ENCODE results near the gene QRFP.

The QRFP gene

GRCh38 chr9:130845901-130846481 is 50.6 kb downstream of the QRFP start:
- H3K9me3 ChIP-seq: no peaks in the 10 kb centered on the region
- TF ChIP-seq CTCF (IDR thresholded peaks at IDR 0.05; ENCODE audit: low read depth, low read length): no peak
- H3K27me3 ChIP-seq: no peaks in the 10 kb centered on the region
- H3K4me1 ChIP-seq: peaks cover 24% of the 10 kb centered on the region
- no peak for DNase-seq
- no peak overlapping the region for H3K4me3 ChIP-seq (ENCODE audit: low read depth, low read length)
- no peaks in the 10 kb centered on the region for H3K36me3 ChIP-seq

GRCh38 chr9:130845254-130845653 is 51.4 kb downstream of the QRFP start:
- Histone ChIP-seq H3K4me1 (peaks cover 24% of the 10 kb centered on the region), H3K9me3 (no peaks in the 10 kb centered on the region), H3K36me3 (no peaks in the 10 kb centered on the region), H3K4me3 (ENCODE audit: low read depth, low read length) (no peak overlapping the region), H3K27me3 (no peaks in the 10 kb centered on the region)
- DNase-seq: no peak
- no peak for TF ChIP-seq CTCF (IDR thresholded peaks at IDR 0.05; ENCODE audit: low read depth, low read length)

GRCh38 chr9:130844044-130844451 is 52.6 kb downstream of the QRFP start:
- no peaks in the 10 kb centered on the region for H3K36me3 ChIP-seq
- no peaks in the 10 kb centered on the region for H3K9me3 ChIP-seq
- peaks cover 24% of the 10 kb centered on the region for H3K4me1 ChIP-seq
- no peaks in the 10 kb centered on the region for H3K27me3 ChIP-seq
- no peak for DNase-seq
- H3K4me3 ChIP-seq (ENCODE audit: low read depth, low read length): no peak overlapping the region
- TF ChIP-seq CTCF (IDR thresholded peaks at IDR 0.05; ENCODE audit: low read depth, low read length): no peak

GRCh38 chr9:130843049-130843908 is 53.3 kb downstream of the QRFP start:
- no peaks in the 10 kb centered on the region for H3K36me3 ChIP-seq
- no peak overlapping the region for H3K4me3 ChIP-seq (ENCODE audit: low read depth, low read length)
- TF ChIP-seq CTCF (IDR thresholded peaks at IDR 0.05; ENCODE audit: low read depth, low read length): no peak
- no peaks in the 10 kb centered on the region for H3K9me3 ChIP-seq
- H3K4me1 ChIP-seq: peaks cover 24% of the 10 kb centered on the region
- H3K27me3 ChIP-seq: no peaks in the 10 kb centered on the region
- no peak for DNase-seq
